Fibroblast of lung (primary cell): ENCODE data around the gene DTX2. TPM values are rescaled to one million over a fixed set of nuclear protein-coding genes. Genes with fewer than 3 reads are reported as not detected.
"Not testable (repeated sequence)": the region's sequence is repeated elsewhere in the genome, so short reads cannot be mapped to it uniquely, and the experiment has no call there.

Source experiments
- DNase-seq, 2 donors: peaks; one replicate each; pipeline versions ENCODE4 v3.0.0 to v3.0.0-alpha.2; 2010; ENCODE audit warnings: low read depth in 2 of 2
- H2AFZ ChIP-seq: 2 replicates; pipeline ENCODE4 v1.5.1; 2012; ENCODE audit warnings: low read length, control low read depth, inconsistent platforms
- H3K27ac ChIP-seq: 2 replicates; pipeline ENCODE4 v1.5.1; 2011; ENCODE audit warnings: low read length, control low read depth; ENCODE audit not compliant: insufficient read depth
- H3K27me3 ChIP-seq: 2 replicates; pipeline ENCODE4 v1.5.1; 2011; ENCODE audit warnings: mild to moderate bottlenecking, low read length; ENCODE audit not compliant: control insufficient read depth, insufficient read depth
- H3K36me3 ChIP-seq: 2 replicates; pipeline ENCODE4 v1.5.1; 2011; ENCODE audit warnings: low read length; ENCODE audit not compliant: control insufficient read depth, insufficient read depth
- H3K4me1 ChIP-seq: 2 replicates; pipeline ENCODE4 v1.5.1; 2011; ENCODE audit warnings: low read length; ENCODE audit not compliant: control insufficient read depth, insufficient read depth; ENCODE audit errors: extremely low read depth
- H3K4me2 ChIP-seq: 2 replicates; pipeline ENCODE4 v1.5.1; 2011; ENCODE audit warnings: low read length, control low read depth; ENCODE audit not compliant: insufficient read depth; ENCODE audit errors: extremely low read depth
- H3K4me3 ChIP-seq, 4 experiments: fragments of 200-600 bp in 1 of 4; sonication (generic) in 1 of 4; replicated peaks in 1 of 4; 2 replicates each; pipeline ENCODE4 v1.5.1; 2011 to 2016; ENCODE audit warnings: low read length in 4 of 4, low read depth in 3 of 4, mild to moderate bottlenecking in 3 of 4, control low read depth in 2 of 4, inconsistent platforms in 1 of 4, mixed read lengths in 1 of 4; ENCODE audit not compliant: insufficient read depth in 1 of 4; ENCODE audit errors: control extremely low read depth in 1 of 4
- H3K79me2 ChIP-seq: 2 replicates; pipeline ENCODE4 v1.5.1; 2012; ENCODE audit warnings: mild to moderate bottlenecking, low read length, inconsistent platforms; ENCODE audit not compliant: control insufficient read depth, insufficient read depth
- H3K9ac ChIP-seq: 2 replicates; pipeline ENCODE4 v1.5.1; 2011; ENCODE audit warnings: mild to moderate bottlenecking, low read length, control low read depth; ENCODE audit not compliant: insufficient read depth
- H3K9me3 ChIP-seq: 2 replicates; pipeline ENCODE4 v1.5.1; 2012; ENCODE audit warnings: low read depth, low read length; ENCODE audit not compliant: control insufficient read depth, insufficient read depth
- H4K20me1 ChIP-seq: 2 replicates; pipeline ENCODE4 v1.5.1; 2011; ENCODE audit warnings: low read length; ENCODE audit not compliant: control insufficient read depth, insufficient read depth; ENCODE audit errors: extremely low read depth
- CTCF ChIP-seq, 2 donors: IDR thresholded peaks in 1 of 2; conservative IDR thresholded peaks in 1 of 2; 1 replicate in 1 of 2; 2 replicates in 1 of 2; pipeline ENCODE4 v1.5.1; 2011 to 2012; ENCODE audit warnings: low read length in 2 of 2, control low read depth in 1 of 2, inconsistent platforms in 1 of 2, low read depth in 1 of 2, mild to moderate bottlenecking in 1 of 2
- EZH2 ChIP-seq: IDR thresholded peaks from 2 replicates; pipeline ENCODE4 v1.5.1; 2012; ENCODE audit warnings: low read length, control low read depth, mild to moderate bottlenecking; ENCODE audit errors: missing control alignments
- polyA plus RNA-seq, 2 donors: library from polyadenylated mRNA; depleted of rRNA in 1 of 2; stranded (reverse) in 1 of 2; unstranded in 1 of 2; fragments of >200 nt; gene quantifications; 2 replicates each; pipeline ENCODE4 v1.2.1, GENCODE V29; 2011 to 2012; ENCODE audit warnings: missing spikeins in 1 of 2
- total RNA-seq: library from RNA; depleted of rRNA; stranded (reverse); fragments of >200 nt; gene quantifications from 2 replicates; pipeline ENCODE4 v1.2.1, GENCODE V29; 2014

DTX2 gene
- total and polyA plus RNA-seq, 2 donors (not counting 1 experiment from before 2014, with no cell fraction given), result 2.2 to 6.8 TPM

GRCh38 chr7:76423666-76424412, 37.7 kb upstream of the DTX2 start:
- Histone ChIP-seq H3K4me3 (no peak overlapping the region), H3K9ac (no peak overlapping the region), H3K36me3 (no peaks in the 10 kb centered on the region), H3K4me2 (no peak overlapping the region), H3K27me3 (no peaks in the 10 kb centered on the region), H2AFZ (no peak overlapping the region), H3K4me1 (peaks cover 8% of the 10 kb centered on the region), H4K20me1 (no peaks in the 10 kb centered on the region), H3K9me3 (no peaks in the 10 kb centered on the region), H3K27ac (no peak overlapping the region), H3K79me2 (no peaks in the 10 kb centered on the region)
- no peak for TF ChIP-seq CTCF (conservative IDR thresholded peaks at IDR 0.05 in 1 of 2, IDR thresholded peaks at IDR 0.05 in 1 of 2; ENCODE audit: low read depth in 1 of 2, low read length in 2 of 2)
- TF ChIP-seq EZH2, result no peak
- DNase-seq, result peak in 1 of 2 donors; percentile 34

GRCh38 chr7:76424413-76425111, 36.9 kb upstream of the DTX2 start, which contains the start of gene ZP3:
Gene ZP3, plus strand, starts transcription at chr7:76424950. Its CDS starts 15 bp downstream, at chr7:76424965.
- H3K9me3 ChIP-seq, result no peaks in the 10 kb centered on the region
- DNase-seq, result no peak
- H3K9ac ChIP-seq, result no peak within 1 kb of the TSS
- H3K36me3 ChIP-seq, result no peaks in the 10 kb centered on the region
- H3K27me3 ChIP-seq, result no peaks in the 10 kb centered on the region
- H2AFZ ChIP-seq, result no peak within 1 kb of the TSS
- H3K27ac ChIP-seq, result no peak within 1 kb of the TSS
- H3K4me3 ChIP-seq, result no peak within 1 kb of the TSS
- no peaks in the 10 kb centered on the region for H3K79me2 ChIP-seq
- no peak within 1 kb of the TSS for H3K4me2 ChIP-seq
- TF ChIP-seq CTCF (conservative IDR thresholded peaks at IDR 0.05 in 1 of 2, IDR thresholded peaks at IDR 0.05 in 1 of 2; ENCODE audit: low read depth in 1 of 2, low read length in 2 of 2) (no peak), EZH2 (no peak)
- peaks cover 8% of the 10 kb centered on the region for H3K4me1 ChIP-seq
- no peaks in the 10 kb centered on the region for H4K20me1 ChIP-seq

- Histone ChIP-seq H3K27ac (no peak overlapping the region), H4K20me1 (no peaks in the 10 kb centered on the region), H3K4me3 (no peak overlapping the region), H3K9me3 (no peaks in the 10 kb centered on the region), H3K9ac (no peak overlapping the region), H3K4me2 (no peak overlapping the region), H3K79me2 (no peaks in the 10 kb centered on the region), H3K36me3 (no peaks in the 10 kb centered on the region), H3K4me1 (peaks cover 8% of the 10 kb centered on the region), H2AFZ (no peak overlapping the region), H3K27me3 (no peaks in the 10 kb centered on the region)
- TF ChIP-seq EZH2, result no peak
- TF ChIP-seq CTCF (conservative IDR thresholded peaks at IDR 0.05 in 1 of 2, IDR thresholded peaks at IDR 0.05 in 1 of 2; ENCODE audit: low read depth in 1 of 2, low read length in 2 of 2), result no peak
- DNase-seq, result no peak
Measured at GRCh38 chr7:76425156-76425555, 36.4 kb upstream of the DTX2 start.

GRCh38 chr7:76425558-76425957, 36.0 kb upstream of the DTX2 start:
- not testable (repeated sequence) for H3K4me2 ChIP-seq, H3K4me1 ChIP-seq, H3K4me3 ChIP-seq, DNase-seq, H4K20me1 ChIP-seq, H3K9me3 ChIP-seq, H3K79me2 ChIP-seq, H3K36me3 ChIP-seq, H3K27me3 ChIP-seq, H3K9ac ChIP-seq, H3K27ac ChIP-seq, H2AFZ ChIP-seq
